Measurements from ENCODE around the gene TULP1.

Gene TULP1

GRCh38 chr6:35505999-35506412 lies 6.7 kb downstream of the TULP1 start:
- peaks cover 2% of the 10 kb centered on the region for H3K4me1 ChIP-seq (ENCODE audit: insufficient read depth, insufficient read length)
- H3K9ac ChIP-seq (ENCODE audit: insufficient read length, low read depth) = peak overlapping the region; percentile 21
- H3K27me3 ChIP-seq (ENCODE audit: insufficient read depth, insufficient read length) = no peaks in the 10 kb centered on the region
- no peaks in the 10 kb centered on the region for H3K36me3 ChIP-seq (ENCODE audit: insufficient read depth, insufficient read length, low read length)
- no peaks in the 10 kb centered on the region for H3K9me3 ChIP-seq (ENCODE audit: insufficient read depth, low read length)
- no peak for DNase-seq (ENCODE audit: low read depth, low spot score)
- no peak for TF ChIP-seq YY1 (IDR thresholded peaks at IDR 0.05; ENCODE audit: insufficient read depth, insufficient read length)
- TF ChIP-seq SUZ12 (IDR thresholded peaks at IDR 0.05; ENCODE audit: extremely low read depth, insufficient read depth, insufficient read length) = no peak
- no peak for TF ChIP-seq ZNF274 (IDR thresholded peaks at IDR 0.05; ENCODE audit: low read depth, low read length)
- H3K4me3 ChIP-seq (ENCODE audit: insufficient read length, low read depth) = no peak overlapping the region

DNA sequence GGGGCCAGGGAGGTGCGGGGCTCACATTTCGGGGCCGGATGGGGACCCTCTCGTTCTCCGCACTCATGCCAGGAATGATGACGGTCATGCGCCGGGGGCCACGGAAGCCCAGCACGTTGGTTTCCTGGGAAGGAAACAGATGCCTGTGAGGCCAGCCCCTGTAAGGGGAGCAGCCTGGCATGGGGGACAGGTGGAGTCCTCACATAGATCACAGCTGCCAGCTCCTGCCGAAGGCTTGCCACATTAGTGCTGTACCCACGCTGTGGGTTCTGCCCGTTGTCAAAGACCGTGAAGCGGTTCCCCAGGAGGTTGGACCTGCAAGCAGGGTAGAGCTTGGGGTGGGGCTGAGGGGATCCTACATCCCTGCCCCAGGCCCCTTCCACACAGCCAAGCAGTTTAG lies 9.2 kb downstream of the TULP1 start:
- H3K4me1 ChIP-seq (ENCODE audit: insufficient read depth, insufficient read length) = peaks cover 7% of the 10 kb centered on the region
- H3K9me3 ChIP-seq (ENCODE audit: insufficient read depth, low read length) = no peaks in the 10 kb centered on the region
- H3K27me3 ChIP-seq (ENCODE audit: insufficient read depth, insufficient read length) = peaks cover 3% of the 10 kb centered on the region
- no peak overlapping the region for H3K4me3 ChIP-seq (ENCODE audit: insufficient read length, low read depth)
- TF ChIP-seq ZNF274 (IDR thresholded peaks at IDR 0.05; ENCODE audit: low read depth, low read length) (no peak), YY1 (IDR thresholded peaks at IDR 0.05; ENCODE audit: insufficient read depth, insufficient read length) (no peak), SUZ12 (IDR thresholded peaks at IDR 0.05; ENCODE audit: extremely low read depth, insufficient read depth, insufficient read length) (no peak)
- H3K9ac ChIP-seq (ENCODE audit: insufficient read length, low read depth) = no peak overlapping the region
- DNase-seq (ENCODE audit: low read depth, low spot score) = no peak
- no peaks in the 10 kb centered on the region for H3K36me3 ChIP-seq (ENCODE audit: insufficient read depth, insufficient read length, low read length)

GRCh38 chr6:35501784-35502183 lies 10.9 kb downstream of the TULP1 start:
- TF ChIP-seq SUZ12 (IDR thresholded peaks at IDR 0.05; ENCODE audit: extremely low read depth, insufficient read depth, insufficient read length) (no peak), YY1 (IDR thresholded peaks at IDR 0.05; ENCODE audit: insufficient read depth, insufficient read length) (no peak), ZNF274 (IDR thresholded peaks at IDR 0.05; ENCODE audit: low read depth, low read length) (no peak)
- H3K4me3 ChIP-seq (ENCODE audit: insufficient read length, low read depth) = no peak overlapping the region
- H3K27me3 ChIP-seq (ENCODE audit: insufficient read depth, insufficient read length) = peaks cover 3% of the 10 kb centered on the region
- peaks cover 10% of the 10 kb centered on the region for H3K4me1 ChIP-seq (ENCODE audit: insufficient read depth, insufficient read length)
- no peak for DNase-seq (ENCODE audit: low read depth, low spot score)
- H3K9ac ChIP-seq (ENCODE audit: insufficient read length, low read depth) = no peak overlapping the region
- no peaks in the 10 kb centered on the region for H3K36me3 ChIP-seq (ENCODE audit: insufficient read depth, insufficient read length, low read length)
- H3K9me3 ChIP-seq (ENCODE audit: insufficient read depth, low read length) = no peaks in the 10 kb centered on the region

- H3K4me1 ChIP-seq (ENCODE audit: insufficient read depth, insufficient read length) = peaks cover 8% of the 10 kb centered on the region
- DNase-seq (ENCODE audit: low read depth, low spot score) = no peak
- peaks cover 3% of the 10 kb centered on the region for H3K27me3 ChIP-seq (ENCODE audit: insufficient read depth, insufficient read length)
- TF ChIP-seq SUZ12 (IDR thresholded peaks at IDR 0.05; ENCODE audit: extremely low read depth, insufficient read depth, insufficient read length) (no peak), YY1 (IDR thresholded peaks at IDR 0.05; ENCODE audit: insufficient read depth, insufficient read length) (no peak), ZNF274 (IDR thresholded peaks at IDR 0.05; ENCODE audit: low read depth, low read length) (no peak)
- H3K9me3 ChIP-seq (ENCODE audit: insufficient read depth, low read length) = no peaks in the 10 kb centered on the region
- no peak overlapping the region for H3K4me3 ChIP-seq (ENCODE audit: insufficient read length, low read depth)
- H3K36me3 ChIP-seq (ENCODE audit: insufficient read depth, insufficient read length, low read length) = no peaks in the 10 kb centered on the region
- H3K9ac ChIP-seq (ENCODE audit: insufficient read length, low read depth) = no peak overlapping the region
These were observed 11.9 kb downstream of the TULP1 start for GRCh38 chr6:35500782-35501181.

DNA sequence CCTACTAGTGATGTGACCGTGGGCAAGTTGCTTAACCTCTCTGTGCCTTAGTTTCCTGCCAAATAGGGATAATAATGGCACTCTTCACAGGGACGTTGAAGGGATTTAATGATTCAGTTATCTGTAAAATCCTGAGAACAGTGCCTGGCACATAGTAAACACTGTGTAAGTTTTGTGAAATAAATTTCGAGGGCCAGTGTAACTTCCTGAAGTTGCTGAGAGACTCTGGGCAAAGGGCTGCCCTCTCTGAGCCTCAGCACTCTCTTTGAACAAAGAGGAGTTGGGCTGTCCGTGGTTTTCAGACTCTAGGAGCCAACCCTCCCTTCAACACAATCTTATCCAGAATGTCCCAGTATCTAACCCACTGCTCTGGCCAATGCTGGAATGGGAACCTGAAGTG lies 13.3 kb downstream of the TULP1 start:
- H3K27me3 ChIP-seq (ENCODE audit: insufficient read depth, insufficient read length) = peaks cover 3% of the 10 kb centered on the region
- no peaks in the 10 kb centered on the region for H3K9me3 ChIP-seq (ENCODE audit: insufficient read depth, low read length)
- TF ChIP-seq SUZ12 (IDR thresholded peaks at IDR 0.05; ENCODE audit: extremely low read depth, insufficient read depth, insufficient read length) = no peak
- TF ChIP-seq YY1 (IDR thresholded peaks at IDR 0.05; ENCODE audit: insufficient read depth, insufficient read length) = no peak
- no peak for TF ChIP-seq ZNF274 (IDR thresholded peaks at IDR 0.05; ENCODE audit: low read depth, low read length)
- peaks cover 4% of the 10 kb centered on the region for H3K36me3 ChIP-seq (ENCODE audit: insufficient read depth, insufficient read length, low read length)
- H3K4me3 ChIP-seq (ENCODE audit: insufficient read length, low read depth) = no peak overlapping the region
- no peak overlapping the region for H3K9ac ChIP-seq (ENCODE audit: insufficient read length, low read depth)
- H3K4me1 ChIP-seq (ENCODE audit: insufficient read depth, insufficient read length) = peaks cover 12% of the 10 kb centered on the region
- DNase-seq (ENCODE audit: low read depth, low spot score) = no peak

DNA sequence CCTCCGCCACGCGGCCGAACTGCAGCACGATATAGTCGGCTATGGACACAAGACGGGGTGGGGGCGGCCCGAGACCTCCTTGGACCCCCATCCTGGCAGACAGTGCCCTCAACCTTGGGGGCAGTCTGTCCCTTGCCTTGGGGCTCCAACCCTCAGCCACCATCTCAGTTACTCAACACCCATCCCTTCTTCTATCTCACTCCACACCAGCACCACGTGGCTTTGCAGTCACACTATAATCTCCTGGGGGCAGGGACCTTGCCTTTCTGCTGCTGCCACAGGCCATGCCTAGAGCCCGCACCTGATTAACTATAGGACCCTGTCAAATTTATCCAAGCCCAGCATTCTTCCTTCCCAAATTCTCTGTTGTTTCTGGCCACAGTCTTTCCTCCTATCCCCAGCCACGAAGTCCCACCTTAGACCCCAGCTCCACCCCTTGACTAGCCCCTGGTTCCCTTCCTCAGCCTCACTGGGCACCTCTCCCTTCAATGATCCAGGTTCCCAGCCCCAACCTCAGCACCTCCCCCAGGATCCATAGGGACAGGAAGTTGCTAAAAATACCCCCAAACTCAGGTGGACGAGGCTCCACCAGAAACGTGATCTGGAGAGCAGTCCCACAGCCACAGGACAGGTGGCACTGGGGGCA lies 14.2 kb downstream of the TULP1 start:
- no peak for DNase-seq (ENCODE audit: low read depth, low spot score)
- H3K4me3 ChIP-seq (ENCODE audit: insufficient read length, low read depth) = peak overlapping the region; percentile 76
- peak overlapping the region; percentile 95 for H3K9ac ChIP-seq (ENCODE audit: insufficient read length, low read depth)

DNA sequence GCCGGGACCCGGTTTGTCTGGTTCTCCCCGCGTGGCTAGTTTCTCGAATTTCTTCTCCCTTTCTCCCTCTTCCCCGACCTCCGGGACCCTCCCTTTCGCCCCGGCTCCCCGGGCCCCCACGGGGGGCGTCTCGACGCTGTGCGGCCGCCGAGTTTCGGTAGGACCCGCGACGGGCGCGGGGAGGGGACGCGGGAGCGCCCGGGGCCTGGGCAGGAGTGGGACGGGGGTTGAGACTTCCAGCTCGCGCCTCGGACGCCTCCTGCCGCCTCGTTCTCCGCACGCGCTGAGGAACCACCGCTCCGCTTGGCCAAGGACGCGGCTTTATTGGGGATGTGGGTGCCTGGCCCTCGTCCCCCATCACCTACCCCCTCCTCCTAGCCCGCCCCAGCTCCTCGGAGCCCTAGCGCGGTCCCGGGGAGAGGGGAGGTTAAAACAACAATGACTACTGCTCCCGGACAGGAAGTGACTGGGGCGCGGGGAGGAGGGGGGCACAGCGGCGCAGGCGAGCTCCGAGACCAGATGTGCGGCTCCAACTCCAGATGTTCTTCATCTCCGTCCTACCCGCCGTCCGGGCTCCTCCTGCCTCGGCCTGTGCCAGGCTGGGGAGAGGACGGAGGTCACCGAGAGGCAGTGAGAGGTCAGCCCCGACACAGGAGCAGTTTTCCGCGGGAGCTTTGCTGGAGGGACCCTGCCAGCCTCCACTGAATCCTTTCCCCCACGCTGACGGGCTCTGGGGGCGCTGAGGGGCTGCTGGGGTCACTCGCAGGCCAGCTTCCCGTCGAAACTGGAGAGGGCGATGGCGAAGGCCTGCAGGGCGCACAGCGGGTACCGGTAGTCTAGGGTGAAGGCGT lies 14.9 kb downstream of the TULP1 start:
- peak overlapping the region; percentile 95 for H3K9ac ChIP-seq (ENCODE audit: insufficient read length, low read depth)
- H3K4me1 ChIP-seq (ENCODE audit: insufficient read depth, insufficient read length) = peaks cover 25% of the 10 kb centered on the region
- H3K36me3 ChIP-seq (ENCODE audit: insufficient read depth, insufficient read length, low read length) = peaks cover 12% of the 10 kb centered on the region
- peak overlapping the region; percentile 76 for H3K4me3 ChIP-seq (ENCODE audit: insufficient read length, low read depth)
- H3K27me3 ChIP-seq (ENCODE audit: insufficient read depth, insufficient read length) = peaks cover 3% of the 10 kb centered on the region
- DNase-seq (ENCODE audit: low read depth, low spot score) = no peak
- no peaks in the 10 kb centered on the region for H3K9me3 ChIP-seq (ENCODE audit: insufficient read depth, low read length)
- TF ChIP-seq SUZ12 (IDR thresholded peaks at IDR 0.05; ENCODE audit: extremely low read depth, insufficient read depth, insufficient read length) (no peak), YY1 (IDR thresholded peaks at IDR 0.05; ENCODE audit: insufficient read depth, insufficient read length) (no peak), ZNF274 (IDR thresholded peaks at IDR 0.05; ENCODE audit: low read depth, low read length) (no peak)

More for the DNA sequence above, 14.2 kb downstream of the TULP1 start:
- peaks cover 3% of the 10 kb centered on the region for H3K27me3 ChIP-seq (ENCODE audit: insufficient read depth, insufficient read length)
- H3K4me1 ChIP-seq (ENCODE audit: insufficient read depth, insufficient read length) = peaks cover 18% of the 10 kb centered on the region
- TF ChIP-seq ZNF274 (IDR thresholded peaks at IDR 0.05; ENCODE audit: low read depth, low read length) (no peak), SUZ12 (IDR thresholded peaks at IDR 0.05; ENCODE audit: extremely low read depth, insufficient read depth, insufficient read length) (no peak), YY1 (IDR thresholded peaks at IDR 0.05; ENCODE audit: insufficient read depth, insufficient read length) (no peak)
- H3K9me3 ChIP-seq (ENCODE audit: insufficient read depth, low read length) = no peaks in the 10 kb centered on the region
- peaks cover 7% of the 10 kb centered on the region for H3K36me3 ChIP-seq (ENCODE audit: insufficient read depth, insufficient read length, low read length)
